NCI-H2196 treated with DMSO at 0.1 percent for 48 hours (cell line): ENCODE data around the gene ATP12A.

ENCODE experiments used
- DNase-seq: peaks from one replicate; lab custom pipeline; 2025; ENCODE audit not compliant: unreplicated experiment; lab: John Stamatoyannopoulos, UW

Gene ATP12A

DNA sequence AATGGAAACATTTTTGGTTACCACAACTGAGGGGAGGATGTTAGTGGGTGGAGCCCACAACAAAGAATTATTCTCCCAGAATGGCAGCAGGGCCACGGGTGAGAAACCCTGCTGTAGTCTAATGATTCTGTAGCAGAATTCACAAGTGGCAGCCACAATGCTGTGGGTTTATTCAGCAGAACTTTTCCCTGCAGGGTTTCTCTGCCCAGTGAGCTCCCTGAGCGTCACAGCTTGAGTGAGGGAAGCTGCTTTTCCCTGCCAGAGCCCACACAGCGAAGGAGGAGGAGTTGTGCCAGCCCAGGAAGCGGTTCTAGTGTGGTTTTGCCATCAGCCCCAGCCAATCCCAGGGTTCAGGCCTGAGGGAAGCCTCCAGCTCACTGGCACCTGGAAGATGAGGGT lies 4.4 kb downstream of the ATP12A start:
- DNase-seq = no peak

GRCh38 chr13:24685314-24685713 lies 5.1 kb downstream of the ATP12A start:
- DNase-seq = no peak

- no peak for DNase-seq
These were observed 7.4 kb downstream of the ATP12A start for GRCh38 chr13:24687611-24688010.

DNA sequence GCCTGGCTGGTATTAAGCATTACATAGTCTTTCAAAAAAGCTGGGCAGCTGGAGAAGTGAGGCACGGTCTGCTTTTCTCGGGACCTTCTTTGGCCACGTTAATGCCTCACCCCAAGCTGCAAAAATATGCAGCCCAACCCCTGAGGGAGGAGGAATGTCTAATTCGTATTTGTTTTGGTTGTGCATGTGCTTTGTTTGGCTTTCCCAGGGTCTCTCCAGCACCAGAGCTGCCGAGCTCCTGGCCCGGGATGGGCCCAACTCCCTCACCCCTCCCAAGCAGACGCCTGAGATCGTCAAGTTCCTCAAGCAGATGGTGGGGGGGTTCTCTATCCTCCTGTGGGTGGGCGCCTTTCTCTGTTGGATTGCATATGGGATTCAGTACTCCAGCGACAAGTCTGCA lies 7.9 kb downstream of the ATP12A start:
- DNase-seq = no peak

DNA sequence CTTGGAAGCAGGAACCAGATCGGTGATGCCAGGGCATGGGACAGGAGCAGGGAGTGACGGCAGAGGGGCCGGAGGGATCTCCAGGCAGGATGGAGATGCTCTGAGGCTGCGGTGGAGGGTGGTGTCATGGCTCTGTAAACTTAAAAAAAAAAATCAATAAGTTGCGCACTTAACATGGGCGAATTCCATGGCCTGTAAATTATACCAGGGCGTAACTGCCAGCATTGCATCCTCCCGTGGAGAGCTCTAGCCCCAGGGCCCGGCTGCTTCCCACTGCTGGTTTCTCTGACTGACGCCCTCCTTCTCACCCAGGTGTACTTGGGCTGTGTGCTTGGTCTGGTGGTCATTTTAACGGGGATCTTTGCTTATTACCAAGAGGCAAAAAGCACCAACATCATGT lies 8.7 kb downstream of the ATP12A start:
- DNase-seq = no peak

DNA sequence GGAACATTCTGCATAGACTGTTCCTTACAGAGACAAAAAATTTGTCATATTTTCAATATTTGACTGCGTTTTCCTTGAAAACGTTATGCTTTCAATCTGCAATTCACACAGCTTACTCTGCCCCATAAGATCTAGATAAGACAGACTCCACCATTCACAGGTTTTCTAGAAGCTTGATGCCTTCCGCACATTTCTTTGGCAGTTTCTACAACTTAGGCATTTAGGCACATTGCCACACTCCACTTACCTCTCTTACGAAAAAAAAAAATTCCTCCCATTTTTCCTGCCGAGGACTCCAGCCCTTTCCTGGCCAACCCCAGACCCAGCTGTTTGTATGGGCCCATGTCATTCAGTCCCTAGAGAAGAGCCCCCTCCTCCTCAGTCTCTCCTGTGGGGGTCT lies 11.2 kb downstream of the ATP12A start:
- no peak for DNase-seq

GRCh38 chr13:24692561-24692960 lies 12.4 kb downstream of the ATP12A start:
- DNase-seq = no peak

GRCh38 chr13:24693862-24694471 lies 13.8 kb downstream of the ATP12A start:
- DNase-seq = peak; percentile 1

GRCh38 chr13:24694907-24695306 lies 14.7 kb downstream of the ATP12A start:
- DNase-seq = no peak

DNA sequence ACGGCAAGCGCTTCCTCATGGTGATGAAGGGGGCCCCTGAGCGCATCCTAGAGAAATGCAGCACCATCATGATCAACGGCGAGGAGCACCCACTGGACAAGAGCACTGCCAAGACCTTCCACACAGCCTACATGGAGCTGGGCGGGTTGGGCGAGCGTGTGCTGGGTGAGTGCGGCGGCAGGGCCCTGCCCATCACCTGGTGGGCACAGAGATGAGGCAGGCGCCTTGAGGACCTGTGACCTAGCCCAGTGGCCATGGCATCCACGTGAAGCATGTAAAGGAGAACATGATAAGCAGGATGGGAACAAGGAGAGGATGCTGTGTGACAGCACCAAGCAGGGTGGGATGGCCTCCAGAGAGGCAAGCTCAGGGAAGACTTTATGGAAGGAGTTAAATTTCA lies 18.5 kb downstream of the ATP12A start:
- no peak for DNase-seq

DNA sequence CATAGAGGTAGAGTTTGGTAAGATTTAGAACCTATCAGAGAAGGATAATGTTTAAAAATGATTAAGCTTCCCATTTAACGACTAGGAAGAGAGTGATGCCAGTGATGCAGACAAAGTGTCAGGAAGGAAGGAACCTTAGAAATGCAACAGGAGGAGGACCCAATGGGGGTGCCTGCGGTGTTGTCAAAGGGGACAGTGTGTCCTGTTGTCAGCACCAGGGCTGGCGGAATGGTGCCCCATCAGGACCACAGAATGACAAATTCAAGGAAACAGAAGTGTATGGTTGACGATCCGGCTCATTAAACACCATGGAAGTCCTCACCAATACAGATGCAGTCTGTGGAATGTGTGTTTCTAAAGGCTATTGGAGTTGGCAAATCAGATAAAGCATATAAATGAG lies 19.3 kb downstream of the ATP12A start:
- DNase-seq = no peak

- DNase-seq = no peak
These were observed 20.3 kb downstream of the ATP12A start for GRCh38 chr13:24700539-24700938.

DNA sequence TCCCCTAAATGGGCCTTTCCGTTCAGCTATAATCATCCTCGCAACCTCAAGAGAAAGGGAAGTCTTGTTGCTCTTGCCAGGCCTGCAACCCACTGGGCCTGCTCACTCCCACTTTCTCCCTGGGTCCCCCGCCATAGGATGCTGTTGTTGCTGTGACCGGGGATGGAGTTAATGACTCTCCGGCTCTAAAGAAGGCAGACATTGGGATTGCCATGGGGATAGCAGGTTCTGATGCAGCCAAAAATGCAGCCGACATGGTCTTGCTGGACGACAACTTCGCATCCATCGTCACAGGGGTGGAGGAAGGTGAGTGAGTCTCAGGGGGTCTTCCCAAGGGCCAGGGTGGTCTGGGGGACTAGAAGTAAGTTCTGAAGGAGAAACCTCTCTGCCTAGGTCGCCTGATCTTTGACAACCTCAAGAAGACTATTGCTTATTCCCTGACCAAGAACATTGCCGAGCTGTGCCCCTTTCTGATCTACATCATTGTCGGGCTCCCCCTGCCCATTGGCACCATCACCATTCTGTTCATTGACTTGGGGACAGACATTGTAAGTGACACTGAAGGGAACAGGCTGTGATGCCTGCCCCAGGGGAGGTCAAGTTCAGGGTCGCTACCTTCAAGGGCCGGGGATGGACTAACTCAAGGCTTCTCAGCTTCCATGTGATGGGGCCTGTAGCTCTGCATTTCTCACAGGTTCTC lies 26.8 kb downstream of the ATP12A start:
- DNase-seq = no peak

DNA sequence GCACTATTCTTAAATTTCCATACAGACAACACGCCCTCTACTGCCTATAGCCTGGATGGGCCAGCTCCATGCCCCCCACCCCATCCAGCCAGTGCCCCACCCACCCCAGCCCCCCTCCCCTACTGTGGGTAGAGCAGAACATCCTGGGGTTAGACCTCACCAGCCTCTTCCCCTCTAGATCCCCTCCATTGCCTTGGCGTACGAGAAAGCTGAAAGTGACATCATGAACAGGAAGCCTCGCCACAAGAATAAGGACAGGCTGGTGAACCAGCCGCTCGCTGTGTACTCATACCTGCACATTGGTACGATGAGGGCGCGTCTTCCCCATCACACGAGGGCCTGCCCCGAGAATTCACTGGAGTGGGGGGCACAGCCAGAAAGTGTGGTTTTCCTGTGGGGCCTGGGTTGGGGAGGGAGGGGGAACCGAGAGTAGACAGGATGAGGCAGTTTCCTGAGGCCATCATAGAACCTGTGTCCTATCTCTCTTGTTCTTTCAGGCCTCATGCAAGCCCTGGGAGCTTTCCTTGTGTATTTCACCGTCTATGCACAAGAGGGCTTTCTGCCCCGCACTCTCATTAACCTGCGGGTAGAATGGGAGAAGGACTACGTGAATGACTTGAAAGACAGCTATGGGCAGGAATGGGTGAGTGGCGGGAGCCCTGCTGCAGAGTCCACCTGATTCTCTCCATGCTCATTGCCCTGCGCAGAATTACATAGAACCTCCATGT lies 29.1 kb downstream of the ATP12A start:
- DNase-seq = no peak

- no peak for DNase-seq
These were observed 32.8 kb downstream of the ATP12A start for GRCh38 chr13:24713022-24713421.

DNA sequence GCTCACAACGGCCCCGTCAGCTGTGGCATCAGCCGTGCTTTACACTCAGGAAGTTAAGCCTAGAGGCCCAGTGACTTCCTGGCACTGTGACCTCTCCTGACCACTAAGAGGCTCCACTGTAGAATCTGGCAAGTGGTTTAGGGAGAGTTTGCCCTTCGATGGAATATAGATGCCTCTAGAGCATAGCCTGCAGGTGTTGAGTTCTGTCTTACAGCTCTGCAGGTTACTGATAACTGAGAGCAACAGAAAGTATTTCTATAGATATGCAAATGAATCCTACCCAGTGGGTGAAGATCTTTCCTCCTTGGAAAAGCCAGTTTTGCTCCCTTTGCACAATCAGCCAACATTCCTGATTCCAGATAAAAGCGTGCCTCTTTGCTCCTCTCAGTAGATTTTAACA lies 35.8 kb downstream of the ATP12A start:
- no peak for DNase-seq

- no peak for DNase-seq
These were observed 36.2 kb downstream of the ATP12A start for GRCh38 chr13:24716446-24716845.

- no peak for DNase-seq
These were observed 37.0 kb downstream of the ATP12A start for GRCh38 chr13:24717217-24717616.

DNA sequence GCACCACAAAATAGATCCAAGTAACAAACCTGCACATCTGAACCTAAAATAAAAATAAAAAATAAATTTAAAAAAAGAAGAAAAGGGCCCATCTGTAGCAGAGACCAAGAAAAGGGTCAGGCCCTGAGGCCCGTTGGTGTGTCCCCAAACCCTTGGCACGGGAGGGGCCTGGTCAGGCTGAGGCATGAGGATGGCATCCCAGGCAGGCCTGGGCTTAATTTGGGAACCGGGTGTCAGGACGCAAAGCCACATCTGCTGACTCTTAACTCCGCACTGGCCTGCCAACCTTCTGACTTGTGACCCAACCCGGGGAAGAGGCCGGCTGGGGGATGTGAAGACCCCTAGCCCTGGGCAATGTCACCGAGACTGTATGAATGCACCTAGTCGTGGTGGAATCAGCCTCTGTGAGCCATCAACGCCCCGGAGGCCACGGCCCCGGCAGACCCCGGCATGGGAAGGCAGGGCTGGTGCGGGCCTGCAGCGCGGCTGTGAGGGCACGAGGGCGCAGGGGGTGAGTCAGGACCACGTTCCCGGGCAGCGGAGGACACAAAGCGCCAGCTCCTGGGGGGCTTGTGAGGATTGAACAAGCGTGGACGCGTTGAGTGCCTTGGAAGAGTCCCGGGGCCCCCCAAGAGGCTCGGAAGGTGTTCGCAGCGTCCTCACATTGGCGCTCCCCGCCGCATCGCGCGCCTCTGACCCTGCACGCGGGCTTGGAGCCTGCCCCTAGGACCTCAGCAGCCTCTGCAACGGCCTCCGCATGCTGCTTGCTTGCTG lies 38.2 kb downstream of the ATP12A start:
- DNase-seq = no peak

DNA sequence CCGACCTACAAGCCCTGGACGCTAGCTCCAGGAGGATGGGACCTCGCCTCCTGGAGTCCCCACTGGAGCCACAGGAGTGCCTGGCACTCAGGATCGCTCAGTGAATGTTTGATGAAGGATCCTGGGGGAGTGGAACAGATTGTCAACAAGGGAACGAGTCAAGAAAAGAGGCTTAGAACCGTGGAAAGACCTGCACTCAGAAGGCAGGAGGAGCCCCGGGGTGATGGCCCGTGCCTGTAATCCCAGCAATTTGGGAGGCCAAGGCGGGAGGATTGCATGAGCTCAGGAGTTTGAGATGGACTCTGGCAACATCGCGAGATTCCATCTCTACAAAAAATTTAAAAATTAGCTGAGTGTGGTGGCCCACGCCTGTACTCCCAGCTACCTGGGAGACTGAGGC lies 38.9 kb downstream of the ATP12A start:
- no peak for DNase-seq

GRCh38 chr13:24723206-24723605 lies 43.0 kb downstream of the ATP12A start:
- no peak for DNase-seq

- DNase-seq = no peak
These were observed 44.5 kb downstream of the ATP12A start for GRCh38 chr13:24724714-24725113.
